Stimulated activated naive CD4-positive, alpha-beta T cell (primary cell): Measurements from ENCODE around the gene ACTMAP.
"Not testable (repeated sequence)": the region's sequence is repeated elsewhere in the genome, so short reads cannot be mapped to it uniquely, and the experiment has no call there.

ENCODE experiments used
- DNase-seq, 6 experiments: peaks; one replicate each; lab custom pipeline; 2025; lab: John Stamatoyannopoulos, UW

The ACTMAP gene

GRCh38 chr19:40750058-40750873 is at the start of gene ACTMAP:
Gene ACTMAP (minus strand): TSS chr19:40750477. CDS start chr19:40749803, 674 bp downstream.
- peak in 5 of 6 experiments; percentile 99 to 100 (median 100) for DNase-seq

DNA sequence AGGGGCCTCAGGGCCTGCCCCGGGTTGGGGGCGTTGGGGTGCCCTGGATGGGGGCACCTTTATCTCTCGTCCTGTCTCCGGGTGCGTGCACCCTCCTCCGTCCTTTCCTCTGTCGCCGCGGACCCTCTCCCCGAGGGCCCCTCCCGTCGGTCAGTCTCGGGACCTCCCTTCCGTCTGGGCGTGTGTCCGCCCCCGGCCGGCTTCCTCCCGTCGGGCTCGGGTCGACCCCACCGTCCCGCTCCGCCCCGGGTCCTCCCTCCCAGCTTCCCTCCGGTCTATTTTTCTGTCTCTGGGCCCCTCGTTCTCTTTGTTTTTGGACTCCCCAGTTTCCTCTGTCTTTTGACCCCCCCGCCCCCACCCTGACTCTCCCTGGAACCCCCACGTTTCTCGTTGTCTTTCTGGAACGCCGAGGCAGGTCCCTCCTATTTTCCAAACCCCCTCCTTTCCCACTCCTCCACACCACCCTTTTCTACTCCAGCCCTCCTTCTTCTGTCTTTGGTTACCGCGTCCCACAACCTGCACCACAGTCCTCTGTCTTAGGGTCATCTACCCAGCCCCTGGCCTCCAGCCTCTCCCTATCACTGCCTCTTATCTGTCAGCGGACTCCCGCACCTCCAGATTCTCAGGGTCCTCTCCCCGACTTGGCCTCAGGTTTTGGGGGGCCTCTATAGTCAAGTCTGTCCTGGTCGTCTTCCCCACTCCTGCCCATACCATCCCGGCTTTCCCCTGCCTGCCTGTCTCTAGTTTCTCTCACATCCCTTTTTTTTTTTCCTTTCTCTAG is 49.5 kb upstream of the ACTMAP start:
- DNase-seq: peak in 1 of 6 experiments; percentile 34

DNA sequence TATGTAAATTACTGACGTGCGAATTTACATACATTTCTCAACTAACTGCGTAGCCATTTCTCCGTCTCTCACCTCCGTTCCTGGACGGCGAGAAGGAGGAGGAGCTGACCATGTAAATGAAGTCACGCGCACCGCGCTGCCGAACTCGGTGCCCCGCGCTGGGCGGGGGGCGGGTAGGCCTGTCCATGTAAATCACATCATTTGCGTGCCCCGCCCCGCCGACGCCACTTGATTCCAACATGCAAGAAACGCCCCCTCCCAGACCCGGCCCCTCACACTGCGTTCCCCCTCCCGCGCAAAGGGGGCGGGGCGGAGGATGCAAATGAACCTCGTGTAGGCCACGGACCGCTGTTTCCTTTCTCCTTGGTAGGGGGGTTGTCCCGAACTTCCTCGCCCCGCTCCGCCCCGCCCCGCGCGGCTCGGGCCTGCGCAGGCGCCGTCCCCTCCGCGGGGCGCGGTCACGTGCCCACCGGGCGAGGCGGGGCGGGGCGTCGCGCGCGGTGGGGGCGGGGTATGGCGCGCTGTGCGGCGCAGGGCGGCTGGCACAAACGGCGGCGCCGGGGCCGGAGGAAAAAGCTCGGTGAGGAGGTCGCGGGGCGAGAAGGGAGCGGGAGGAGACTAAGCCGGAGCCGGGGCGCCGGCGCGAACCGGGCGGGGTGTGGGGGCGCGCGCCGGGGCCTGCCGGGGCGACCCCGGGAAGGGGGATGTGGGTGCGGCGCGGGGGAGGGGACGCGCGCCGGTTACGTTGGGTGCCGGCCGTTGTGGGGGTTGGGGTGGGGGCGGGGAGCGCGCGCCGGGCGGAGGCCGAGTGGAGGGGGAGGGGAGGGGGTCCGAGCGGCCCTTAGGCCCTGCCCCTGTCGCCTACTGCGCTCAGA is 48.6 kb upstream of the ACTMAP start, which contains the start of gene EGLN2:
Gene EGLN2, plus strand, starts transcription at position 509 of the 875 bp plus-strand sequence. CDS start 1,382 bp downstream, outside the sequence.
- DNase-seq: peak; percentile 99 to 100 (median 100)

DNA sequence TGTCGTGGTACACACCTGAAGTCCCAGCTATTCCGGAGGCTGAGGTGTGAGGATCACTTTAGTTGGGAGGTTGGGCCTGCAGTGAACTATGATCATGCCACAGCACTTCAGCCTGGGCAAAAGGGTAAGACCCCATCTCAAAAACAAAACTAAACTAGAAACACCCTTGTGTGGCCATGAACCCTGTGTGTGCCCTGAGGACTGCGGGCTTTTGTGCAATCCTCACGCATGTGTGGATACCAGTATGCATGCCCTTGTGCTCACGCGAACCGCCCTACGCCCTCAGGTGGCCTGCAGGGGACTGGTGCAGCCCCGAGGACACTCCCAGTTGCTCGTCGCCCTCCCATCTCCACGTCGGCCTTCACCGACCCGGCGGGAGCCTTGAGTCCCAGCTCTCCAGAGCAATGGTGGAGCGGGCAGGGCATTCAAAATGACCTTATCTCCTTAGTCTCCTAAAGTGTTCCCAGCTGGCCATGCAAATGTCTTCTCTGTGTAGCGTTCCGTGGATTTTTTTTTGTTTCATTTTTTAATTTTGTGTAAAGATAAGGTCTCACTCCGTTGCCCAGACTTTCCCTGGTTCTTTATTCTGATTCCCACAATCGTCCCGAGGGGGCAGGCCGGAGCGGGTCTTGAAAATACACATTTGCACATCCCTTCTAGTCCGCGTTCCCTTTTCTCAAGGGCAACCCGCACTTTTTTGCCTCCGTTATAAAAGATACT is 47.8 kb upstream of the ACTMAP start:
- DNase-seq: peak; percentile 50 to 79 (median 66)

DNA sequence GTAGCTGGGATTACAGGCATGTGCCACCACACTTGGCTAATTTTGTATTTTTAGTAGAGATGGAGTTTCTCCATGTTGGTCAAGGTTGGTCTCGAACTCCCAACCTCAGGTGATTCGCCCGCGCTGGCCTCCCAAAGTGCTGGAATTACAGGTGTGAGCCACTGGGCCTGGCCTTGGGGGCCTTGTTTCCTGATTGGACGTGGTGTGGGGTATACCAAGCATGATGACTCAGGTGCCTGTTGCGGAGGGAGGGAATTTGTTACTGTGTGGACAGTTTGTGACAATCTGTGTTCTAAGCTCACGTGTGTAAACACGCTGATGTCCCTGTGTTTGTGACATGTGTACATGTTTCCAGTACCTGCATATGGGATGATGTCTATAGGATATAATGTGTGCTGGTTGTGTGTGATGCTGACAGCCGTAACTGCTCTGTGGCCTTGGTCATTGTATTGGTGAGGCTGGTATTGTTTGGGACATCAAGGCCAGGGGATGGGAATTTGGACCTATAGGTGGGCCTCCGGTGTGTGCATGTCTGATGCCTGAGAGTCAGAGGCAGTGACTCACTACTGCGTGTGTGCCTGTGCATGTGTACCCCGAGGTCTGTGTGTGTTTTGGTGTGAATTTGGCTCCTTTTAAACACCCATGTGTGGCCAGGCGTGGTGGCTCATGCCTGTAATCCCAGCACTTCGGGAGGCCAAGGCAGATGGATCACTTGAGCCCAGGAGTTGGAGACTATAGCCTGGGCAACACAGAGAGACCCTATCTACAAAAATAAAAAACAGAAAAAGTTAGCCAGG is 47.1 kb upstream of the ACTMAP start:
- DNase-seq: no peak

- no peak for DNase-seq
Observed at GRCh38 chr19:40791996-40792395, 41.7 kb upstream of the ACTMAP start.

- no peak for DNase-seq
Observed at GRCh38 chr19:40791349-40791748, 41.1 kb upstream of the ACTMAP start.

DNA sequence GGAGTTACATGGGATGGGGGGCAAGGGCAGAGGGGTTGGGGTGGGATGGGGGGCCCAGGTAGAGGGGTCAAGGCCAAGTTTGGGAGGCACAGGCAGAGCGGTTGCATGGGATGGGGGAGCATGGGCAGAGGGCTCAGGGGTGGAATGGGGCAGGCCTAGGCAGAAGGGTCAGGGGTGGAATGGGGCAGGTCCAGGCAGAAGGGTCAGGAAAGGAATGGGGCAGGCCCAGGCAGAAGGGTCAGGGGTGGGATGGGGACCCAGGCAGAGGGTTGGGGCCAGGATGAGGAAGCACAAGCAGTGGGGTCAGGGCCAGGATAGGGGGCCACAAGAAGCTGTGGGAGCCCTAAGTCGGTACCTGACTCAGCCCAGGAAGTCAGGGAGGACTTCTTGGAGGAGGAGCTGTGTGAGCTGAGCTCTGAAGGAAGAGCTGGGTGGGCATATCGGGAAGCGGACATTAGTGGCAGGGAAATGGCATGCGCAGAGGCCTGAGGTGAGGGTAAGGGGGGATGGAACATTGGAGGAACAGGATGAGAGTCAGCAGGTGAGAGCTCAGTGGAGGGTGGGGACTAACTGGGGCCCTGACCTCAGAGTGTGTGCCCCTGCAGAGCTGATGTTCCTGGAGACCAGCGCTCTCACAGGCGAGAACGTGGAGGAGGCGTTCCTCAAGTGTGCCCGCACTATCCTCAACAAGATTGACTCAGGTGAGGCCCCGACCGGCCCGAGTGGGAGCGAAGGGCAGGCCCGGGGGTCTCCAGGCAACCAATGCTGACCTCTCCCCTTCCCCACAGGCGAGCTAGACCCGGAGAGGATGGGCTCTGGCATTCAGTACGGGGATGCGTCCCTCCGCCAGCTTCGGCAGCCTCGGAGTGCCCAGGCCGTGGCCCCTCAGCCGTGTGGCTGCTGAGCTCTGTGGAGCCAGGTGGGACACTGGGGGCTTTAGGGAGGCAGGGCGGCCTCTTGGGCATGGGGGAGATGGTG is 36.1 kb upstream of the ACTMAP start:
- DNase-seq: no peak

GRCh38 chr19:40785526-40785925 is 35.2 kb upstream of the ACTMAP start:
- no peak for DNase-seq

GRCh38 chr19:40784146-40784545 is 33.9 kb upstream of the ACTMAP start:
- not testable (repeated sequence) for DNase-seq

GRCh38 chr19:40783711-40784110 is 33.4 kb upstream of the ACTMAP start:
- no peak for DNase-seq

DNA sequence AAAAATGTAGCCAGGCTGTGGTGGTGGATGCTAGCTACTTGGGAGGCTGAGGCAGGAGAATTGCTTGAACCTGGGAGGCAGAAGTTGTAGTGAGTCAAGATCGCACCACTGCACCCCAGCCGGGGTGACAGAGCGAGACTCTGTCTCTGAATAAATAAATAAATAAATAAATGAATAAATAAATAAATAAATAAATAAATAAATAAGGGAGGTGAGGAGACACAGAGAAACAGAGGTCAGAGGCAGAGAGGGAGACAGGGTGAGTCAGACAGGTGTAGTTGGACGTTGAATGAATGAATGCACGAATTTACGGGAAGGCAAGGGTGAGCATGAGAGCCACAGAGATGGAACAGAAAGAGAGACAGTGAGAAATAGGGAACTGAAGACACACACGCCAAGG is 30.9 kb upstream of the ACTMAP start:
- no peak for DNase-seq

DNA sequence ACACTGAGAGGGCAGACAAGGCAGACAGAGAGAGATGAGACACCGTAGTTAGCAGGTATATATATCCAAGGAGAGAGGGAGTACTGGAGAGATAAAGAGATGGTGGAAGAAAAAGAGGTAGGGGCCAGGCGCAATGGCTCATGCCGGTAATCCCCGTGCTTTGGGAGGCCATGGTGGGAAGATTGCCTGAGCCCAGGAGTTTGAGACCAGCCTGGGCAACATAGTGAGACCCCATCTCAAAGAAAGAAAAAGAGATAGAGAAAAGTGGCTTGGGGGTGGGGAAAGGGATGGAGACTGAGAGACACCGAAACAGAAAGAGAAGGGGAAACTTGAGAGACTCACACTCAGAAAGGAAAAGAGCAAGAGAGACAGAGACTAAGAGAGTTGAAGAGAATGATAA is 30.3 kb upstream of the ACTMAP start:
- DNase-seq: no peak

DNA sequence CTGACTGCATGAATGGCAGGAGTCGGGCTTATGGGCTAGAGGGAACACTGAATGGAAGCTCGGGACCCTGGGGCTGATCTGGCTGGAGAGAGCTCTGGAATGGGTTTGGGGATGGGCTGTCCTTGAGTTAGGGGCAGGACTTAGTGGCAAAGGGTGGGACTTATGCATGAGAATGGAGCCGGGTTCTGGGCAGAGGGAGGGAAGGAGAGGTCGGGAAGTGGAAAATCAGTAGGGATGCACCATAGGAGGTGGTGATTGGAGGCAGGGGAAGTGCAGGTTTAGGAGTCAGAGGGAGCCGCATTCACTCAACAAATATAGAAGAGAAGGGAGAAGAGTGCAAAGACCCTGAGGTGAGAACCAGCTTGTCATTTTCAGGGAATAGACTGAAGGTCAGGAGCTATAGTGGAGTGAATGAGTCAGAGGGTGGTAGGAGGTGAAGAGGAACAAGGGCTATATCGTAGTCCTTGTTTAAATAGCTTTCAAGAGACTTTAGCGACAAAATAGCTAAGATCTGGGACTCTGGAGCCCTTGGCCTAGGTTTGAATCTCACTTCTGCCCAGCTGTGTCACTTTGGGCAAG is 28.5 kb upstream of the ACTMAP start:
- no peak for DNase-seq

DNA sequence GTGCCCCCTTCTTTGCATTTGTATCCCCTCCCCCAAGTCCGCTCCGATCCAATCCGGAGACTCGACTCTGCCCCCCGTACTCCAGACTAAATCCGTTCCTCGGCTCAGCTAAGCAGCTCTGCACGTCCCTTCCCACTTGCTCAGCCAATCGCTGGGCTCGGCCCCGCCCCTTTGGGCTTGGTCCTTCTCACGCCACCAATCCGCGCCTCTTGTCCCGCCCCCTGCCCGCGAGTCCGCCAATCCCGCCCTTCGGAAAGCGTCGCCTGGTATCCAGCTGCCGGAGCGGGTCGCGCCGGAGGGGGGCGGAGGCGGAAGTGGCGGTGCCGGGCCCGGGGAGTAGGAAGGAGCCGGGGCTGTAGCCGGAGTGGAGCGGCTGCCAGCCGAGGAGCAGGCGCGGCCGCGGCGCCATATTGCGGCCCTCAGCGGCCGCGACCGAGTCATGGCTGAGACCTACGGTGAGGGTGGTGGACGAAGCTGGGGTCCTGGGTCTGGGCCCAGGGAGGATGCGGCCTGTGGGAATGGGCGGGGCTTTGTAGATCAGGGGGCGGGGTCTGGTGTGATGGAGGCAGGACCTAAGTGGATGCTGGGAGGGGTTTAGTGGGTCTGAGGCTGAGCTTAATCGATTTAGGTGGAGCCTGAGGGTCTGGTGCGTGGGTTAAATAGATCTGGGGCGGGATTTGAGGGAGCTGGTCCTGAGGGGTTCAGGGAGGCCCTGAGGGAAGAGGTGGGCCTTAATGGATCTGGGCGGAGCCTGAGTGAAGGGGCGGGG is 27.8 kb upstream of the ACTMAP start, which contains the start of gene RAB4B:
Gene RAB4B, plus strand, starts transcription at position 311 of the 769 bp plus-strand sequence. Its CDS starts 129 bp downstream, at position 440.
- DNase-seq: peak; percentile 99 to 100 (median 100)

GRCh38 chr19:40777645-40777936 is 27.3 kb upstream of the ACTMAP start:
- DNase-seq: peak in 1 of 6 experiments; percentile 93

DNA sequence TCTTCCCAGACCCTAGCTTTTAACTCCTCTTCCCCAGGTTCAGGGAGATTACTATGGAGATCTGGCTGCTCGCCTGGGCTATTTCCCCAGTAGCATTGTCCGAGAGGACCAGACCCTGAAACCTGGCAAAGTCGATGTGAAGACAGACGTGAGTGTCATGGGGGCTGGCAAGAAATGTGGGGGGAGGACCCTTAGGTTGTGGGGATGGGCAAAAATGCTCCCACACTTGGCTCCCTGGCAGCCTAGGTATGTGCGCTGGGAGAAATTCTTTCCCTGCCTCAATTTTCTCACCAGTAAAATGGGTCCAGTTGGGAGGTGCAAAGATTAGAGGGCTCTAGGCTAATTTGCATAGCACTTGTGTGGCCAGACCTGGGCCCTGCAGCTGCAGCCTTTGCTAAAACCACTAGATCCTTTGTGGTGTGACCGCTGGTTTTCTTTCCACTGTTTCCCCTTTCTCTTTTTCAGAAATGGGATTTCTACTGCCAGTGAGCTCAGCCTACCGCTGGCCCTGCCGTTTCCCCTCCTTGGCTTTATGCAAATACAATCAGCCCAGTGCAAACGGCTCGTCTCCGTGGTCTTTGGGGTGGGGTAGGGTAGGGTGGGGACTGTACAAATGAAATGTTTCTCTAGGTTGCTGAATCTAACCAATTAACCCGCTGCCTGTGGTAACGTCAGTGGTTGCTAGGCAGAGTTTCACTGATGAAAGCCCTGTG is 26.8 kb upstream of the ACTMAP start:
- peak in 5 of 6 experiments; percentile 78 to 91 (median 84) for DNase-seq
